GM12872 (cell line): ENCODE measurements around the gene ITPK1.

Source experiments
- TF ChIP-seq, protein P1 (sequence below): IDR thresholded peaks from 3 replicates; pipeline ENCODE4 v1.5.1; 2011; ENCODE audit warnings: low read depth, mild to moderate bottlenecking, low read length, moderate library complexity; ENCODE audit not compliant: insufficient read depth

ITPK1 gene

GRCh38 chr14:92902191-92902590 lies 213.5 kb downstream of the ITPK1 start:
- TF ChIP-seq, protein P1, sequence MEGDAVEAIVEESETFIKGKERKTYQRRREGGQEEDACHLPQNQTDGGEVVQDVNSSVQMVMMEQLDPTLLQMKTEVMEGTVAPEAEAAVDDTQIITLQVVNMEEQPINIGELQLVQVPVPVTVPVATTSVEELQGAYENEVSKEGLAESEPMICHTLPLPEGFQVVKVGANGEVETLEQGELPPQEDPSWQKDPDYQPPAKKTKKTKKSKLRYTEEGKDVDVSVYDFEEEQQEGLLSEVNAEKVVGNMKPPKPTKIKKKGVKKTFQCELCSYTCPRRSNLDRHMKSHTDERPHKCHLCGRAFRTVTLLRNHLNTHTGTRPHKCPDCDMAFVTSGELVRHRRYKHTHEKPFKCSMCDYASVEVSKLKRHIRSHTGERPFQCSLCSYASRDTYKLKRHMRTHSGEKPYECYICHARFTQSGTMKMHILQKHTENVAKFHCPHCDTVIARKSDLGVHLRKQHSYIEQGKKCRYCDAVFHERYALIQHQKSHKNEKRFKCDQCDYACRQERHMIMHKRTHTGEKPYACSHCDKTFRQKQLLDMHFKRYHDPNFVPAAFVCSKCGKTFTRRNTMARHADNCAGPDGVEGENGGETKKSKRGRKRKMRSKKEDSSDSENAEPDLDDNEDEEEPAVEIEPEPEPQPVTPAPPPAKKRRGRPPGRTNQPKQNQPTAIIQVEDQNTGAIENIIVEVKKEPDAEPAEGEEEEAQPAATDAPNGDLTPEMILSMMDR = no peak

- TF ChIP-seq, protein P1 = no peak
Measured at GRCh38 chr14:92900660-92901059, 215.1 kb downstream of the ITPK1 start.

DNA sequence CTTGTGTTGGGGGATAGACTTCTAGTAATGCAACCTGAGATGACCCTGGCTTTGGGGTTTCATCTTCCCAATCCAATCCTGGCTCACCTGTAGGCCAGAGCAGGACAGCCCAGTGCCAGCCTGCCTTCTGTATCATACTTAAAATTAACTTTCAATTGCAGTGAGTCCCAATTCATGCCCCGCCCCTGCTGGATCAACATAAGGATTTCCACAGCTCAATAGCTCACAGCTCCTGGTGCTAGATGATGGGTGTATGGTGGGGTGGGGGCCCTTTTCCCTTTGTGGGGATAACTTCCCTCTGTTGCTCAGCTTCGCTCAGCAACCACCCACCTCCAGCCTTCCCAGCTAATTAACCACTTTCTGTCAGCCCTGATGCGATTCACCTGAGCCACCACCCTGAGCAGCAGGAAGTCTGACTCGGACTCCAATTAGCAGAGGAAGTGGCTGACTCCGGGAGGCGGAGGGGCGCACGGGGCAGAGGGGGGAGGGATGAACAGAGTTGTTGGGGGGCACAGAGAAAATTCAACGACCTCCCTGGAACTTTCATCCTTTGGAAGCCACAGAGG lies 217.1 kb downstream of the ITPK1 start:
- TF ChIP-seq, protein P1 = no peak

- TF ChIP-seq, protein P1 = no peak
Measured at GRCh38 chr14:92897922-92898565, 217.7 kb downstream of the ITPK1 start.

- TF ChIP-seq, protein P1 = no peak
Measured at GRCh38 chr14:92895352-92895878, 220.3 kb downstream of the ITPK1 start.

GRCh38 chr14:92892589-92892988 lies 223.1 kb downstream of the ITPK1 start:
- TF ChIP-seq, protein P1 = no peak

- TF ChIP-seq, protein P1 = no peak
Measured at GRCh38 chr14:92890830-92891588, 224.7 kb downstream of the ITPK1 start.
